Liver (tissue), 3 donors: ENCODE results near the gene SHMT2.

Experiments
- GABPA ChIP-seq, 2 donors: IDR thresholded peaks in 1 of 2; conservative IDR thresholded peaks in 1 of 2; 2 replicates each; pipeline ENCODE4 v1.6.1; 2016; ENCODE audit warnings: antibody characterized with exemption in 2 of 2, mild to moderate bottlenecking in 1 of 2, moderate library complexity in 1 of 2
- HNF4A ChIP-seq, 2 donors: conservative IDR thresholded peaks; 2 replicates each; pipeline ENCODE4 v1.6.1; 2016; ENCODE audit warnings: antibody characterized with exemption in 2 of 2, mild to moderate bottlenecking in 2 of 2
- MAX ChIP-seq: IDR thresholded peaks from 2 replicates; pipeline ENCODE4 v1.6.1; 2016; ENCODE audit warnings: antibody characterized with exemption
- NR2F2 ChIP-seq: IDR thresholded peaks from 2 replicates; pipeline ENCODE4 v1.6.1; 2016; ENCODE audit warnings: antibody characterized with exemption
- SP1 ChIP-seq: IDR thresholded peaks from 2 replicates; pipeline ENCODE4 v1.6.1; 2018; ENCODE audit warnings: antibody characterized with exemption, mild to moderate bottlenecking
- YY1 ChIP-seq: IDR thresholded peaks from 2 replicates; pipeline ENCODE4 v1.6.1; 2016; ENCODE audit warnings: antibody characterized with exemption, mild to moderate bottlenecking
- ZBTB33 ChIP-seq: IDR thresholded peaks from 2 replicates; pipeline ENCODE4 v1.6.1; 2016; ENCODE audit warnings: antibody characterized with exemption
- TF ChIP-seq, protein P1 (sequence below): fragments of 150-350 bp; IDR thresholded peaks from 2 replicates; pipeline ENCODE4 v1.5.1; 2017; ENCODE audit warnings: improper control_type of control experiment, low read depth, low read length; ENCODE audit not compliant: missing input control
- TF ChIP-seq, protein P2 (sequence below): IDR thresholded peaks from 2 replicates; pipeline ENCODE4 v1.6.1; 2016; ENCODE audit warnings: antibody characterized with exemption, mild to moderate bottlenecking
- donor health status: healthy.
- donor health status: healthy.

DNA sequence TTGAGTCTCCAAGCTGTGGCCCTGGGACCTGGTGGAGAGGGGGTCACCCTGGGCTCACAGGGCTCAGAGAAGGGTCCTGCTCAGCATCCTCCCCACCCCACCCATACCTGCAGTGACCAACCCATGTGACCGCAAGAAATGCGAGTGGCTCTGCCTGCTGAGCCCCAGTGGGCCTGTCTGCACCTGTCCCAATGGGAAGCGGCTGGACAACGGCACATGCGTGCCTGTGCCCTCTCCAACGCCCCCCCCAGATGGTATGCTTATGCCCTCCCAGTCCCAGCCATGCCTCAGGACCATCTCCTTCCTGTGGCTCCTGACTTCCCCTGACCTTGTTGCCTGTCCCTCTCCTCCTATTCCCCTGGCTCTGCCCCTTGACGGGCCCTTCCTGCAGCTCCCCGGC is 19.6 kb upstream of the SHMT2 start:
- TF ChIP-seq, protein P1, sequence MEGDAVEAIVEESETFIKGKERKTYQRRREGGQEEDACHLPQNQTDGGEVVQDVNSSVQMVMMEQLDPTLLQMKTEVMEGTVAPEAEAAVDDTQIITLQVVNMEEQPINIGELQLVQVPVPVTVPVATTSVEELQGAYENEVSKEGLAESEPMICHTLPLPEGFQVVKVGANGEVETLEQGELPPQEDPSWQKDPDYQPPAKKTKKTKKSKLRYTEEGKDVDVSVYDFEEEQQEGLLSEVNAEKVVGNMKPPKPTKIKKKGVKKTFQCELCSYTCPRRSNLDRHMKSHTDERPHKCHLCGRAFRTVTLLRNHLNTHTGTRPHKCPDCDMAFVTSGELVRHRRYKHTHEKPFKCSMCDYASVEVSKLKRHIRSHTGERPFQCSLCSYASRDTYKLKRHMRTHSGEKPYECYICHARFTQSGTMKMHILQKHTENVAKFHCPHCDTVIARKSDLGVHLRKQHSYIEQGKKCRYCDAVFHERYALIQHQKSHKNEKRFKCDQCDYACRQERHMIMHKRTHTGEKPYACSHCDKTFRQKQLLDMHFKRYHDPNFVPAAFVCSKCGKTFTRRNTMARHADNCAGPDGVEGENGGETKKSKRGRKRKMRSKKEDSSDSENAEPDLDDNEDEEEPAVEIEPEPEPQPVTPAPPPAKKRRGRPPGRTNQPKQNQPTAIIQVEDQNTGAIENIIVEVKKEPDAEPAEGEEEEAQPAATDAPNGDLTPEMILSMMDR, result no peak
- TF ChIP-seq SP1, result no peak
- TF ChIP-seq NR2F2, result no peak
- TF ChIP-seq, protein P2, sequence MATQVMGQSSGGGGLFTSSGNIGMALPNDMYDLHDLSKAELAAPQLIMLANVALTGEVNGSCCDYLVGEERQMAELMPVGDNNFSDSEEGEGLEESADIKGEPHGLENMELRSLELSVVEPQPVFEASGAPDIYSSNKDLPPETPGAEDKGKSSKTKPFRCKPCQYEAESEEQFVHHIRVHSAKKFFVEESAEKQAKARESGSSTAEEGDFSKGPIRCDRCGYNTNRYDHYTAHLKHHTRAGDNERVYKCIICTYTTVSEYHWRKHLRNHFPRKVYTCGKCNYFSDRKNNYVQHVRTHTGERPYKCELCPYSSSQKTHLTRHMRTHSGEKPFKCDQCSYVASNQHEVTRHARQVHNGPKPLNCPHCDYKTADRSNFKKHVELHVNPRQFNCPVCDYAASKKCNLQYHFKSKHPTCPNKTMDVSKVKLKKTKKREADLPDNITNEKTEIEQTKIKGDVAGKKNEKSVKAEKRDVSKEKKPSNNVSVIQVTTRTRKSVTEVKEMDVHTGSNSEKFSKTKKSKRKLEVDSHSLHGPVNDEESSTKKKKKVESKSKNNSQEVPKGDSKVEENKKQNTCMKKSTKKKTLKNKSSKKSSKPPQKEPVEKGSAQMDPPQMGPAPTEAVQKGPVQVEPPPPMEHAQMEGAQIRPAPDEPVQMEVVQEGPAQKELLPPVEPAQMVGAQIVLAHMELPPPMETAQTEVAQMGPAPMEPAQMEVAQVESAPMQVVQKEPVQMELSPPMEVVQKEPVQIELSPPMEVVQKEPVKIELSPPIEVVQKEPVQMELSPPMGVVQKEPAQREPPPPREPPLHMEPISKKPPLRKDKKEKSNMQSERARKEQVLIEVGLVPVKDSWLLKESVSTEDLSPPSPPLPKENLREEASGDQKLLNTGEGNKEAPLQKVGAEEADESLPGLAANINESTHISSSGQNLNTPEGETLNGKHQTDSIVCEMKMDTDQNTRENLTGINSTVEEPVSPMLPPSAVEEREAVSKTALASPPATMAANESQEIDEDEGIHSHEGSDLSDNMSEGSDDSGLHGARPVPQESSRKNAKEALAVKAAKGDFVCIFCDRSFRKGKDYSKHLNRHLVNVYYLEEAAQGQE, result no peak
- no peak for TF ChIP-seq GABPA (IDR thresholded peaks at IDR 0.05 in 1 of 2, conservative IDR thresholded peaks at IDR 0.05 in 1 of 2)
- no peak for TF ChIP-seq HNF4A (conservative IDR thresholded peaks at IDR 0.05)
- no peak for TF ChIP-seq MAX
- TF ChIP-seq ZBTB33, result no peak
- no peak for TF ChIP-seq YY1
